Gastrocnemius medialis (tissue), 4 donors: ENCODE results near the gene PARD6A. TPM values are rescaled to one million over a fixed set of nuclear protein-coding genes. Genes with fewer than 3 reads are reported as not detected.

ENCODE experiments used
- ATAC-seq, 2 donors: fragments of 150-250 bp; one replicate each; pipeline ENCODE4 v1.9.1; 2016
- DNase-seq, 2 donors: peaks; one replicate each; pipeline ENCODE4 v3.0.0-alpha.2; 2019
- H3K27ac ChIP-seq, 4 donors: fragments of 200-600 bp; sonication (generic); 1 replicate in 1 of 4; 2 replicates in 3 of 4; pipeline ENCODE4 v1.5.1; 2016 to 2018; ENCODE audit warnings: mild to moderate bottlenecking in 2 of 4, moderate library complexity in 1 of 4
- H3K27me3 ChIP-seq, 3 donors: fragments of 200-600 bp; sonication (generic) in 2 of 3; 1 replicate in 1 of 3; 2 replicates in 2 of 3; pipeline versions ENCODE4 v1.5.1 to v1.6.0; 2016 to 2019; ENCODE audit warnings: mild to moderate bottlenecking in 1 of 3, moderate library complexity in 1 of 3
- H3K36me3 ChIP-seq, 2 donors: fragments of 200-600 bp; sonication (generic) in 1 of 2; one replicate each; pipeline ENCODE4 v1.5.1; 2017 to 2018
- H3K4me1 ChIP-seq, 2 donors: fragments of 200-600 bp; sonication (generic) in 1 of 2; one replicate each; pipeline ENCODE4 v1.5.1; 2016 to 2017; ENCODE audit warnings: mild to moderate bottlenecking in 2 of 2
- H3K4me3 ChIP-seq, 4 donors: fragments of 200-600 bp; sonication (generic) in 3 of 4; 1 replicate in 1 of 4; 2 replicates in 3 of 4; pipeline ENCODE4 v1.5.1; 2016 to 2019; ENCODE audit warnings: mild to moderate bottlenecking in 2 of 4
- H3K9me3 ChIP-seq, 3 donors: fragments of 200-600 bp; sonication (generic) in 2 of 3; 1 replicate in 1 of 3; 2 replicates in 2 of 3; pipeline ENCODE4 v1.5.1; 2016 to 2019
- POLR2A ChIP-seq, 2 donors: fragments of 450-650 bp; IDR thresholded peaks; one replicate each; pipeline ENCODE4 v1.6.1; 2017; ENCODE audit warnings: antibody characterized with exemption in 2 of 2, mild to moderate bottlenecking in 2 of 2, moderate library complexity in 2 of 2
- in situ Hi-C, 4 donors: fragments of 200-750 bp; cut with MboI; loops; one replicate each; pipeline versions ENCODE4 v1.15.0 to v1.8.0; 2017; ENCODE audit warnings: low sequenced_read_pairs in 4 of 4
- intact Hi-C: fragments of 100-400 bp; cut with DNase I; formaldehyde crosslinking; loops from one replicate; pipeline ENCODE4 v1.15.1; 2023; ENCODE audit warnings: low total_unique reads
- total RNA-seq, 4 donors: library from RNA; depleted of rRNA; stranded (reverse); fragments of >200 nt; gene quantifications; one replicate each; pipeline versions ENCODE4 v1.1.0 to v1.2.3, GENCODE V29; 2016
- TF ChIP-seq, protein P1 (sequence below), 5 experiments: fragments of 450-650 bp in 3 of 5; fragments of 200-600 bp in 2 of 5; sonication (generic) in 2 of 5; IDR thresholded peaks in 4 of 5; conservative IDR thresholded peaks in 1 of 5; 1 replicate in 4 of 5; 2 replicates in 1 of 5; pipeline ENCODE4 v1.5.1; 2016 to 2019; ENCODE audit warnings: antibody characterized with exemption in 5 of 5, mild to moderate bottlenecking in 3 of 5, moderate library complexity in 3 of 5

Gene PARD6A
- total RNA-seq, 4 donors from 2014 or later = 2.7 to 17.3 (median 12.5) TPM

DNA sequence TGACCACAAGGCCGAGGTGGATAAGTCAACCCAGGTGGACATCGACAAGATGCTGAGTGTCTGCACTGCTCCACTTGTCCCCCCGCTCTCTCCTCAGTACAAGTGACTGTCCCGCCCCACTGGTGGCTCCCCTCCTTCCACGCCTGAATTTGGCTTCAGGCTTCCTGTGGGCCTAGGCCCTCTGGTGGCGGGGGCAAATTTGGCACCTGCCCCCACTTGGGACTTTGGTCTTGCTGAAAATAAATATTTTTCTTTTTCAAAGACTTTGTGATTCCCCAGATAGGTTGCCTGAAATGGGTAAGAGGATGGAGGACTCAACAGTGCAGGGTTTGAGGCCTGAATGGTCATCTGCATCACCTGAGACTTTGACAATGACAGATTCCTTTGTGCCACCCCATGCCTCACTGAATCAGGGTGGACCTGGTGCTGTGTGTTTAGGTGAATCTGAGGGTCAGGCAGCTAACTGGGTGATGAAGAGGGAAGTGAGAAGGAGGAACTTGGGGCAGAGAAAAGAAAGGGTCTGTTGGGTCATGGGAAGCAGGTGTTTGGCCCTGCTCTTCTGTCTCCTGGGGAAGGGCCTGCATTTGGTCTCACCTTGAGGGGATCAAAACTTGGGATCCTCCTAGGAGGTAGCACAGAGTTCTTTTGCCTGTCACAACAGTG lies 7.9 kb downstream of the PARD6A start:
- Histone ChIP-seq H3K4me1 (peaks cover 23 to 34% of the 10 kb centered on the region in 2 donors), H3K27ac (peak overlapping the region in 3 of 4 donors; percentile 86 to 92 (median 92)), H3K27me3 (no peaks in the 10 kb centered on the region), H3K9me3 (no peaks in the 10 kb centered on the region), H3K36me3 (no peaks in the 10 kb centered on the region), H3K4me3 (no peak overlapping the region)
- in situ Hi-C loops = loop anchor here in 2 of 4 donors (10.0 kb wide), 2 partner anchors 114 to 144 kb away; partner anchors contain the start of gene RIPOR1 (in 1 of the 2)
- DNase-seq (no peak), ATAC-seq (no peak)
- TF ChIP-seq, protein P1, sequence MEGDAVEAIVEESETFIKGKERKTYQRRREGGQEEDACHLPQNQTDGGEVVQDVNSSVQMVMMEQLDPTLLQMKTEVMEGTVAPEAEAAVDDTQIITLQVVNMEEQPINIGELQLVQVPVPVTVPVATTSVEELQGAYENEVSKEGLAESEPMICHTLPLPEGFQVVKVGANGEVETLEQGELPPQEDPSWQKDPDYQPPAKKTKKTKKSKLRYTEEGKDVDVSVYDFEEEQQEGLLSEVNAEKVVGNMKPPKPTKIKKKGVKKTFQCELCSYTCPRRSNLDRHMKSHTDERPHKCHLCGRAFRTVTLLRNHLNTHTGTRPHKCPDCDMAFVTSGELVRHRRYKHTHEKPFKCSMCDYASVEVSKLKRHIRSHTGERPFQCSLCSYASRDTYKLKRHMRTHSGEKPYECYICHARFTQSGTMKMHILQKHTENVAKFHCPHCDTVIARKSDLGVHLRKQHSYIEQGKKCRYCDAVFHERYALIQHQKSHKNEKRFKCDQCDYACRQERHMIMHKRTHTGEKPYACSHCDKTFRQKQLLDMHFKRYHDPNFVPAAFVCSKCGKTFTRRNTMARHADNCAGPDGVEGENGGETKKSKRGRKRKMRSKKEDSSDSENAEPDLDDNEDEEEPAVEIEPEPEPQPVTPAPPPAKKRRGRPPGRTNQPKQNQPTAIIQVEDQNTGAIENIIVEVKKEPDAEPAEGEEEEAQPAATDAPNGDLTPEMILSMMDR (IDR thresholded peaks at IDR 0.05 in 4 of 5, conservative IDR thresholded peaks at IDR 0.05 in 1 of 5) = no peak
- TF ChIP-seq POLR2A (IDR thresholded peaks at IDR 0.05) = no peak
- intact Hi-C loops = loop anchor here (1.0 kb wide), 1 partner anchor 147 kb away; no protein-coding TSS in a partner anchor

DNA sequence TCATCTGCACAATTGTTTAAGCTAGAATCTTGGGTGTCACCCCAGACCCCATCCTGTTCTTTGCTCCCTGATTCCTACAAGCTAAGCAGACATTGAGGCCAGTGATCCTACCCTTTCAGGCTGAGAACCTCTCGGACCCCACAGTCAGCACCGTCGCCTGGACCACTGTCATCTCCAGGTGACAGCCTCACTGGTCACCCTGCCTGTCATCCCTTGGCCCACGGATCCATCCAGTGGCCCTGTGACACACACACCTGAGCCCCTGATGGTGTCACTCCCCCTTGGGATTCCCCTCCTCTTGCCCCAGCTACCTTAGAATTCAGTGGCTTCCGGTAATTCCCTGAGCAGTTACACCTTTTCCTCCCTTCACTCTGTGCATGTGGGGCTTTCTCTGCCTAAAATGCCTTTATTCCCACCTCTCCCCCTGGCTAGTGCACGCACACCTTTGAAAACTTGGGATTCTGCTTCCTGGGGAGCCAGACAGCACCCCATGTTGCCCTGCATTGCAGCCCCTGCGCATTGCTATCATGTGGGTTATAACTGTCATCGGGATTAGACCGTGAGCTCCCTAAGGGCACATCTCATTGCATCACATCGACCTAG lies 8.8 kb downstream of the PARD6A start:
- ATAC-seq (no peak), DNase-seq (no peak)
- Histone ChIP-seq H3K36me3 (no peaks in the 10 kb centered on the region), H3K27ac (no peak overlapping the region), H3K27me3 (no peaks in the 10 kb centered on the region), H3K9me3 (no peaks in the 10 kb centered on the region), H3K4me1 (peaks cover 29 to 35% of the 10 kb centered on the region in 2 donors), H3K4me3 (no peak overlapping the region)
- in situ Hi-C loops (loop anchor here in 2 of 4 donors (10.0 kb wide), 2 partner anchors 115 to 145 kb away; partner anchors contain the start of gene RIPOR1 (in 1 of the 2)), intact Hi-C loops (loop anchor here (5.0 to 10.0 kb wide), 2 partner anchors 255 to 373 kb away; no protein-coding TSS in a partner anchor)
- no peak for TF ChIP-seq POLR2A (IDR thresholded peaks at IDR 0.05)
- TF ChIP-seq, protein P1 (IDR thresholded peaks at IDR 0.05 in 4 of 5, conservative IDR thresholded peaks at IDR 0.05 in 1 of 5) = no peak

DNA sequence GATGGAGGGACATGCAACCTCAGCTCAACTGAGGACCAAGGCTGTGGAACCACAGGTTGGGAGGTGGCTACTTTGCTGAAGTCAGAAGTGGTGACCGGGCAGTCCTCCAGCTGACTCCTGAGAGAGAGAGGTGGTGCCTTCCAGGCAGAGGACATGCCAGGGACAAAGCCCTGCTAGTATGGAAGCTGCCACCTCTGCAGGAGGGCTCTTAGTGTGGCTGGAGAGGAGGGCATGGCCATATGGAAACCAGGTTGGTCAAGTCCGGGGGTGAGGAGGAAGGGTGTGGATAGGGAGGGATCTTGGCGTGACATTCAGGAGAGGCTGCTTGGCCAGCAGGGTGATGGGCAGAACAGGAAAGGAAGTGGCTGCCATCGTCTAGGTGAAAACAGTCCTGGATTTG lies 11.5 kb downstream of the PARD6A start:
- DNase-seq (no peak), ATAC-seq (no peak)
- H3K27ac ChIP-seq = no peak overlapping the region
- H3K4me1 ChIP-seq = peaks cover 20 to 28% of the 10 kb centered on the region in 2 donors
- no peak overlapping the region for H3K4me3 ChIP-seq
- H3K27me3 ChIP-seq = no peaks in the 10 kb centered on the region
- no peaks in the 10 kb centered on the region for H3K9me3 ChIP-seq
- in situ Hi-C loops (no loop called here), intact Hi-C loops (loop anchor here (1.0 to 10.0 kb wide), 4 partner anchors 46 to 370 kb away; partner anchors contain the start of gene GFOD2)
- no peak for TF ChIP-seq POLR2A (IDR thresholded peaks at IDR 0.05)
- TF ChIP-seq, protein P1 (IDR thresholded peaks at IDR 0.05 in 4 of 5, conservative IDR thresholded peaks at IDR 0.05 in 1 of 5) = no peak
- no peaks in the 10 kb centered on the region for H3K36me3 ChIP-seq

DNA sequence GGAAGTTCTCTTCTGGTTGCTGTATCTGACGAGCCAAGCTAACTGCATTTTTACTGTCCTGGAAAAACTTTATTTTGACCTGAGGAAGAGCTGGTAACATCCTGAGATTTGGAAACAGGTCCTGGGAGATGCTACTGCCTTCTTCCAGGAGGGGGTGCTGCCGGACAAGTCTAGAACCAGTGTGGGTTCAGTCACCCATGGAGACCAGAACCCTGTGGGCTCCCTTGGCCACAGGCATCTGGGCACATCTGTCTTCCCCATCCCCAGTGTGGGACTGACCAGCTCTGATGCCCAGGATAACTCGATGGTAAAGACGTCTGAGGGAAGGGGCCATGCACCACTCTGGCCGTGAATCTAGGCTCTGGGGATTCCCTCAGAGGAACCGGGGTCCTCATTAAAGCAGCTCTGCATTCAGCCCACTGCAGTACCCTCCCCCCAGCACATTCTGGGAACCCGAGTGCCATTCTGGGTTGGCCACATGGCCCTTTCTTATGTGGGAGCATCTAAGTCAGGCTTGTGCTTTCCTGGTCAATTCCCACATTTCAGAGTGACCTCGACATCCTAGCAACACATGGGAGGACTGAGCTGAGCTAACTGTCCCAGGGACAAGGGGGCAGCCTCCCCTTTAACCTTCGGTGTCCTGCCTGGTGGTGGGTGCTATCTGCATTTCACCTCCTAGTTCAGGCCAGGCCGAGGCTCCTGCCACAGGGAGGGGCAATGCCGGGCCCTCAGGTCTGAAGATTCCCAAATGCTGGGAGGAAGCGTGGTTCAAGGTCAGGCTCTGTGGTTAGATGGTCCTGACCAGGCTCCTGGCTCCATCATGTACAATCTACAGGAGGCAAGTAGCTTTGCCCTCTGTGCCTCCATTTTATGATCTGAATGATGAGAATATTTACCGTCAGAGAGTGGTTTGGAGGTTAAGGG lies 12.2 kb downstream of the PARD6A start:
- ATAC-seq (peak; percentile 38 to 51), DNase-seq (peak; percentile 40 to 57)
- H3K27ac ChIP-seq = peak overlapping the region; percentile 50 to 80 (median 73)
- peaks cover 13 to 21% of the 10 kb centered on the region in 2 donors for H3K4me1 ChIP-seq
- intact Hi-C loops = loop anchor here (1.0 to 10.0 kb wide), 4 partner anchors 46 to 369 kb away; partner anchors contain the start of gene GFOD2
- no peaks in the 10 kb centered on the region for H3K27me3 ChIP-seq
- in situ Hi-C loops = no loop called here
- no peak for TF ChIP-seq POLR2A (IDR thresholded peaks at IDR 0.05)
- TF ChIP-seq, protein P1 (IDR thresholded peaks at IDR 0.05 in 4 of 5, conservative IDR thresholded peaks at IDR 0.05 in 1 of 5) = peak; percentile 63 to 82 (median 74)
- H3K4me3 ChIP-seq = no peak overlapping the region
- H3K36me3 ChIP-seq = no peaks in the 10 kb centered on the region
- H3K9me3 ChIP-seq = no peaks in the 10 kb centered on the region
